Measurements from ENCODE around the gene EPS15. TPM values are rescaled to one million over a fixed set of nuclear protein-coding genes. Genes with fewer than 3 reads are reported as not detected.

The EPS15 gene
- total and polyA plus RNA-seq, 12 donors: 12.4 to 81.4 (median 63.0) TPM

GRCh38 chr1:51373898-51374297 is 145.2 kb downstream of the EPS15 start:
- Histone ChIP-seq H3K36me3 (peaks cover 0 to 100% (median 36%) of the 10 kb centered on the region in 9 donors), H3K27ac (no peak overlapping the region), H3K4me1 (no peaks in the 10 kb centered on the region), H3K27me3 (no peaks in the 10 kb centered on the region), H3K4me3 (no peak overlapping the region), H3K9me3 (no peaks in the 10 kb centered on the region)
- DNase-seq: no peak
- intact Hi-C loops (cut with DNase I): loop anchor here in 1 of 10 donors (5.0 kb wide), 1 partner anchor 968 kb away; no protein-coding TSS in a partner anchor
- WGBS, 2 donors: 90 to 95% methylated on average over 3 of the region's 3 CpGs
- TF ChIP-seq CTCF (IDR thresholded peaks at IDR 0.05): no peak
- no peak for ATAC-seq

GRCh38 chr1:51372561-51372960 is 146.5 kb downstream of the EPS15 start:
- TF ChIP-seq CTCF (IDR thresholded peaks at IDR 0.05): no peak
- H3K4me1 ChIP-seq: no peaks in the 10 kb centered on the region
- intact Hi-C loops (cut with DNase I): loop anchor here in 1 of 10 donors (5.0 kb wide), 1 partner anchor 970 kb away; no protein-coding TSS in a partner anchor
- no peak overlapping the region for H3K27ac ChIP-seq
- no peak overlapping the region for H3K4me3 ChIP-seq
- H3K36me3 ChIP-seq: peaks cover 0 to 100% (median 36%) of the 10 kb centered on the region in 9 donors
- DNase-seq (no peak), ATAC-seq (no peak)
- no peaks in the 10 kb centered on the region for H3K27me3 ChIP-seq
- H3K9me3 ChIP-seq: no peaks in the 10 kb centered on the region

- H3K27me3 ChIP-seq: no peaks in the 10 kb centered on the region
- H3K9me3 ChIP-seq: no peaks in the 10 kb centered on the region
- intact Hi-C loops (cut with DNase I): no loop called here
- H3K4me1 ChIP-seq: no peaks in the 10 kb centered on the region
- H3K4me3 ChIP-seq: no peak overlapping the region
- DNase-seq (no peak), ATAC-seq (no peak)
- H3K36me3 ChIP-seq: peaks cover 0 to 98% (median 38%) of the 10 kb centered on the region in 9 donors
- TF ChIP-seq CTCF (IDR thresholded peaks at IDR 0.05): no peak
- H3K27ac ChIP-seq: no peak overlapping the region
- WGBS, 2 donors: 90 to 92% methylated on average over 4 of the region's 4 CpGs
These were observed 149.9 kb downstream of the EPS15 start for GRCh38 chr1:51369171-51369570.

DNA sequence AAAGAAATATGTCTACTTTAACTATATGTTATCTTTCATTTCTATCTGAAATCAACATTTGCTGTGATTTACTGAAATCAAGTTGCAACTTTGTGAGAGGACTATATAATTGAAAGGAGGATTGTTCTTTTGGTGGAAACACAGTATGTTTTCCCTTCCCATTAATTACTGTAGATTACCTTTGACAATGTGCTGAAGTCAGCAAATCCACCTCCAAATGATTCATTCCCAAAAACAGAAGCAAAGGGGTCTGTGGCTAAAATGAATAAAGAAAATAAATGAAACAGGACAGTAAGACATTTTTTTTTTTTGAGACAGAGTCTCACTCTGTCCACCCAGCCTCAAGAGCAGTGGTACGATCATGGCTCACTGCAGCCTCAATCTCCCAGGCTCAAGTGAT is 153.3 kb downstream of the EPS15 start:
- WGBS, 2 donors: 100% methylated on average over 1 of the region's 1 CpG
- Histone ChIP-seq H3K27me3 (no peaks in the 10 kb centered on the region), H3K4me3 (no peak overlapping the region), H3K36me3 (peaks cover 0 to 99% (median 36%) of the 10 kb centered on the region in 9 donors), H3K9me3 (no peaks in the 10 kb centered on the region), H3K4me1 (no peaks in the 10 kb centered on the region), H3K27ac (no peak overlapping the region)
- ATAC-seq (no peak), DNase-seq (no peak)
- no peak for TF ChIP-seq CTCF (IDR thresholded peaks at IDR 0.05)
- intact Hi-C loops (cut with DNase I): no loop called here

Data from heart right ventricle (tissue), 16 donors.